Endothelial cell of umbilical vein (primary cell): ENCODE measurements around the gene ZDHHC18.

ENCODE experiments used
- CTCF ChIP-seq, 2 donors: IDR thresholded peaks; 1 replicate in 1 of 2; 2 replicates in 1 of 2; pipeline ENCODE4 v1.5.1; 2011; ENCODE audit warnings: low read length in 2 of 2, mild to moderate bottlenecking in 2 of 2, moderate library complexity in 2 of 2, control low read depth in 1 of 2, inconsistent platforms in 1 of 2, low read depth in 1 of 2; ENCODE audit not compliant: insufficient read depth in 1 of 2; ENCODE audit errors: extremely low read depth in 1 of 2
- EZH2 ChIP-seq: IDR thresholded peaks from 2 replicates; pipeline ENCODE4 v1.6.1; 2012; ENCODE audit warnings: borderline replicate concordance, low read depth, mild to moderate bottlenecking, moderate library complexity, low read length, inconsistent platforms; ENCODE audit not compliant: severe bottlenecking
- FOS ChIP-seq: IDR thresholded peaks from 2 replicates; pipeline ENCODE4 v1.6.1; 2011; ENCODE audit warnings: mild to moderate bottlenecking, low read length, moderate library complexity, borderline replicate concordance; ENCODE audit not compliant: insufficient read depth
- JUN ChIP-seq: IDR thresholded peaks from 2 replicates; pipeline ENCODE4 v1.6.1; 2011; ENCODE audit warnings: borderline replicate concordance, low read depth; ENCODE audit not compliant: insufficient read length, insufficient read depth
- MAX ChIP-seq: IDR thresholded peaks from 2 replicates; pipeline ENCODE4 v1.6.1; 2011; ENCODE audit not compliant: insufficient read depth, insufficient read length
- MYC ChIP-seq: IDR thresholded peaks from one replicate; pipeline ENCODE4 v1.6.1; 2011; ENCODE audit warnings: mild to moderate bottlenecking, low read depth, low read length
- POLR2A ChIP-seq: IDR thresholded peaks from 2 replicates; pipeline ENCODE4 v1.6.1; 2012; ENCODE audit warnings: low read depth, mild to moderate bottlenecking, control low read depth, low read length
- POLR2AphosphoS5 ChIP-seq: IDR thresholded peaks from 2 replicates; pipeline ENCODE4 v1.6.1; 2012; ENCODE audit warnings: low read depth, mild to moderate bottlenecking, control low read depth, low read length, moderate library complexity; ENCODE audit not compliant: insufficient read depth

- TF ChIP-seq CTCF (IDR thresholded peaks at IDR 0.05; ENCODE audit: extremely low read depth in 1 of 2, insufficient read depth in 1 of 2, low read depth in 1 of 2, low read length in 2 of 2), result no peak
- no peak for TF ChIP-seq EZH2
- TF ChIP-seq POLR2A, result no peak
- TF ChIP-seq MYC, result no peak
- TF ChIP-seq POLR2AphosphoS5, result peak; percentile 39
- TF ChIP-seq MAX, result no peak
- no peak for TF ChIP-seq FOS
- no peak for TF ChIP-seq JUN
Measured at GRCh38 chr1:26785611-26786436, 40.7 kb upstream of the ZDHHC18 start.
